Ishikawa (cell line): Measurements from ENCODE around the gene SLC9A9.

Source experiments
- CEBPB ChIP-seq: IDR thresholded peaks from 2 replicates; pipeline ENCODE4 v1.6.1; 2012
- CREB1 ChIP-seq: IDR thresholded peaks from 2 replicates; pipeline ENCODE4 v1.6.1; 2012; ENCODE audit warnings: low read depth
- EGR1 ChIP-seq: IDR thresholded peaks from 2 replicates; pipeline ENCODE4 v1.6.1; 2012
- EP300 ChIP-seq: IDR thresholded peaks from 2 replicates; pipeline ENCODE4 v1.6.1; 2012; ENCODE audit warnings: borderline replicate concordance
- FOXM1 ChIP-seq: IDR thresholded peaks from 2 replicates; pipeline ENCODE4 v1.6.1; 2012; ENCODE audit warnings: low read depth, borderline replicate concordance
- MAX ChIP-seq: IDR thresholded peaks from 2 replicates; pipeline ENCODE4 v1.6.1; 2012
- NFIC ChIP-seq: IDR thresholded peaks from 2 replicates; pipeline ENCODE4 v1.6.1; 2012
- RAD21 ChIP-seq: IDR thresholded peaks from 2 replicates; pipeline ENCODE4 v1.6.1; 2012; ENCODE audit warnings: low read depth
- TAF1 ChIP-seq: IDR thresholded peaks from 2 replicates; pipeline ENCODE4 v1.6.1; 2012; ENCODE audit warnings: low read depth, mild to moderate bottlenecking
- TCF12 ChIP-seq: IDR thresholded peaks from 2 replicates; pipeline ENCODE4 v1.6.1; 2012; ENCODE audit warnings: low read depth
- TEAD4 ChIP-seq: IDR thresholded peaks from 2 replicates; pipeline ENCODE4 v1.6.1; 2012
- USF1 ChIP-seq: IDR thresholded peaks from 2 replicates; pipeline ENCODE4 v1.6.1; 2012
- YY1 ChIP-seq: IDR thresholded peaks from 2 replicates; pipeline ENCODE4 v1.6.1; 2012; ENCODE audit warnings: low read depth
- ZBTB7A ChIP-seq: IDR thresholded peaks from 2 replicates; pipeline ENCODE4 v1.6.1; 2012; ENCODE audit warnings: low read depth
- TF ChIP-seq, protein P1 (sequence below): IDR thresholded peaks from 2 replicates; pipeline ENCODE4 v1.6.1; 2012; ENCODE audit warnings: low read depth, mild to moderate bottlenecking

Gene SLC9A9

GRCh38 chr3:143658861-143659260, 189.4 kb downstream of the SLC9A9 start:
- no peak for TF ChIP-seq YY1
- no peak for TF ChIP-seq TEAD4
- TF ChIP-seq EP300 = no peak
- TF ChIP-seq FOXM1 = no peak
- no peak for TF ChIP-seq TCF12
- TF ChIP-seq TAF1 = no peak
- TF ChIP-seq, protein P1, sequence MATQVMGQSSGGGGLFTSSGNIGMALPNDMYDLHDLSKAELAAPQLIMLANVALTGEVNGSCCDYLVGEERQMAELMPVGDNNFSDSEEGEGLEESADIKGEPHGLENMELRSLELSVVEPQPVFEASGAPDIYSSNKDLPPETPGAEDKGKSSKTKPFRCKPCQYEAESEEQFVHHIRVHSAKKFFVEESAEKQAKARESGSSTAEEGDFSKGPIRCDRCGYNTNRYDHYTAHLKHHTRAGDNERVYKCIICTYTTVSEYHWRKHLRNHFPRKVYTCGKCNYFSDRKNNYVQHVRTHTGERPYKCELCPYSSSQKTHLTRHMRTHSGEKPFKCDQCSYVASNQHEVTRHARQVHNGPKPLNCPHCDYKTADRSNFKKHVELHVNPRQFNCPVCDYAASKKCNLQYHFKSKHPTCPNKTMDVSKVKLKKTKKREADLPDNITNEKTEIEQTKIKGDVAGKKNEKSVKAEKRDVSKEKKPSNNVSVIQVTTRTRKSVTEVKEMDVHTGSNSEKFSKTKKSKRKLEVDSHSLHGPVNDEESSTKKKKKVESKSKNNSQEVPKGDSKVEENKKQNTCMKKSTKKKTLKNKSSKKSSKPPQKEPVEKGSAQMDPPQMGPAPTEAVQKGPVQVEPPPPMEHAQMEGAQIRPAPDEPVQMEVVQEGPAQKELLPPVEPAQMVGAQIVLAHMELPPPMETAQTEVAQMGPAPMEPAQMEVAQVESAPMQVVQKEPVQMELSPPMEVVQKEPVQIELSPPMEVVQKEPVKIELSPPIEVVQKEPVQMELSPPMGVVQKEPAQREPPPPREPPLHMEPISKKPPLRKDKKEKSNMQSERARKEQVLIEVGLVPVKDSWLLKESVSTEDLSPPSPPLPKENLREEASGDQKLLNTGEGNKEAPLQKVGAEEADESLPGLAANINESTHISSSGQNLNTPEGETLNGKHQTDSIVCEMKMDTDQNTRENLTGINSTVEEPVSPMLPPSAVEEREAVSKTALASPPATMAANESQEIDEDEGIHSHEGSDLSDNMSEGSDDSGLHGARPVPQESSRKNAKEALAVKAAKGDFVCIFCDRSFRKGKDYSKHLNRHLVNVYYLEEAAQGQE = no peak
- TF ChIP-seq NFIC = no peak

DNA sequence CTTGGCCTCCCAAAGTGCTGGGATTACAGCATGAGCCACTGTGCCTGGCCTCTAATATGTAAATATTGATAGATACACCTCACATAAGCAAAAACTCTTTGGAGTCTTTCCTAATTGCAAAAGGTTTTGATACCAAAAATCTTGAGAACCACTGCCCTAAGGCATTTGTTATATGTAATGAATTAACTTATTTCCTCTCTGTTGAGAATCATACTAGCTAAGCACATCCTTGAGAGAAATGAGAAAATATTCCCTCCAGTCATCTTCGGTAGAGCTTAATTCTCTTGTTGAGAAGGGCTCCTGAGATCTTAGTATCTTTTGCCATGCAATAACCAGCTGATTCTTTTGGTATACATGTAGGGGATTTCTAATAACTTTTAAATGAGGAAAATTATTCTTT, 190.2 kb downstream of the SLC9A9 start:
- TF ChIP-seq FOXM1 (no peak), TCF12 (no peak), ZBTB7A (no peak), EP300 (no peak), USF1 (no peak), NFIC (no peak)
- TF ChIP-seq, protein P1 = no peak

DNA sequence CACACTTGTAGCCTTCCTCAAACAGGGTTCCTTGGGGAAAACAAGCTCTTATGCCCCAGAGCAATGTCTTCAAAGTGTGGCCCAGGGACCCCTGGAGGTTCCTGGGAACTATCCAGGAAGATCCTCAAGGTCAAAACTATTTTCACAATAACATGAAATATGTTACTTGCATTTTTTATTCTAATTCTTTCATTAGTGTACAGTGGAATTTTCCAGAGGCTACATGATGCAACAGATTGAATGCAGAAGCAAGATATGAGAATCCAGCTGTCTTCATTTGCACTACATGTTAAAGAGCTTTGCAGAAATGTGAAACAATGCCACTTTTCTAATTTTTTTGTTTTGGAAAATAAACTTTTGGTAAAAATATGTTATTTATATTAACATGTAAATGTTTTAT, 190.9 kb downstream of the SLC9A9 start:
- TF ChIP-seq TAF1 = no peak
- no peak for TF ChIP-seq USF1
- TF ChIP-seq FOXM1 = no peak
- no peak for TF ChIP-seq CEBPB

- TF ChIP-seq RAD21 (no peak), ZBTB7A (no peak), YY1 (no peak), TAF1 (no peak), NFIC (no peak), MAX (no peak), CREB1 (no peak), TCF12 (no peak), FOXM1 (no peak), EP300 (no peak), USF1 (no peak), EGR1 (no peak), TEAD4 (no peak), CEBPB (no peak)
- TF ChIP-seq, protein P1 = no peak
Observed at GRCh38 chr3:143654906-143655305, 193.4 kb downstream of the SLC9A9 start.

GRCh38 chr3:143653935-143654334, 194.3 kb downstream of the SLC9A9 start:
- no peak for TF ChIP-seq YY1
- no peak for TF ChIP-seq TCF12
- no peak for TF ChIP-seq MAX
- TF ChIP-seq TEAD4 = no peak
- TF ChIP-seq USF1 = no peak
- TF ChIP-seq RAD21 = no peak
- TF ChIP-seq CEBPB = no peak
- no peak for TF ChIP-seq ZBTB7A
- no peak for TF ChIP-seq CREB1
- TF ChIP-seq EP300 = no peak
- TF ChIP-seq, protein P1 = no peak
- TF ChIP-seq FOXM1 = no peak
- TF ChIP-seq NFIC = no peak
- no peak for TF ChIP-seq TAF1
